ENCODE results near the gene DENND2D.
"Not testable (repeated sequence)": the region's sequence is repeated elsewhere in the genome, so short reads cannot be mapped to it uniquely, and the experiment has no call there.

The DENND2D gene

DNA sequence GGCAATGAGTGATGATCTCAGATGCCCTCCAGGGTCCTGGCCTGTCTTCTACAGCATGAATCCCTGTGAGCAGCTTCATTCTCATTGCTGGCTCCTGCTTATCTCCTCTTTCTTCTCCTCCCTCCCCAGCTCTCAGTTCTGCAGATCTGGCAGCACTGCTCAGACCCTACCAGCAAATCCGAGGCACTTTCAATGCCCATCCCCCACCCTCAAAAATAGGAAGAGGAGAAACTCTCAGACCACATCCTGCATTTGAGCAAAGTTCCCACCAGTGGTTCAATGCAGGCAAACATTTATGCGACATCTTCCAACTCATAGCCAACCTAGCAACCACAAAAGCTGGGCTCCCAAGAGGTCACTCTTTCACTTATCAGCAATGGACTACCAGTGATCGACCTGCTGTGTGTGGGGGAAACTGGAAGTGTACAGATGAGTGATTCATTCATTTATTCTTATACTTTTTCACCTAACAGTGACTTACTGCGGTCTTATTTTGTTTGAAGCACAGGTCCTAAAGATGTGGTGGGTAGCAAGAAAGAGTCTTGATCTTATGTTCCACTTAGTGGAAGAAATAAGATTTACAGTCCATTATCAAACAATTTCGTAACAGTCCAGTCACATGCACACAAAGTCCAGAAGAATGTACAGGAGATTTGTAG, 21.3 kb upstream of the DENND2D start:
- DNase-seq: no peak

DNA sequence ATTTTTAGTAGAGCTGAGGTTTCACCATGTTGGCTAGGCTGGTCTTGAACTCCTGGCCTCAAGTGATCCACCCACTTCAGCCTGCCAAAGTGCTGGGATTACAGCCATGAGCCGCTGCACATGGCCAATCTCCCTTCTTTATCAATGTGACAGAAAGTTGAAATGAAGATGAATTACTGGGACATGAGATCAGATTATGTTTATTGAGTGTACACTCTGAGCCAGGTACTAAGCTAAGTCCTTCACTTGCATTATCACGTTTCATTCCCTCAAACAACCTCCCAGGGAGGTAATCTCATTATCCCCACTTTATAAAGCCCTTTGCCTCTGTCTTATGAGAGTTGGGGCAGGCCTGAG, 20.8 kb upstream of the DENND2D start:
- no peak for DNase-seq

DNA sequence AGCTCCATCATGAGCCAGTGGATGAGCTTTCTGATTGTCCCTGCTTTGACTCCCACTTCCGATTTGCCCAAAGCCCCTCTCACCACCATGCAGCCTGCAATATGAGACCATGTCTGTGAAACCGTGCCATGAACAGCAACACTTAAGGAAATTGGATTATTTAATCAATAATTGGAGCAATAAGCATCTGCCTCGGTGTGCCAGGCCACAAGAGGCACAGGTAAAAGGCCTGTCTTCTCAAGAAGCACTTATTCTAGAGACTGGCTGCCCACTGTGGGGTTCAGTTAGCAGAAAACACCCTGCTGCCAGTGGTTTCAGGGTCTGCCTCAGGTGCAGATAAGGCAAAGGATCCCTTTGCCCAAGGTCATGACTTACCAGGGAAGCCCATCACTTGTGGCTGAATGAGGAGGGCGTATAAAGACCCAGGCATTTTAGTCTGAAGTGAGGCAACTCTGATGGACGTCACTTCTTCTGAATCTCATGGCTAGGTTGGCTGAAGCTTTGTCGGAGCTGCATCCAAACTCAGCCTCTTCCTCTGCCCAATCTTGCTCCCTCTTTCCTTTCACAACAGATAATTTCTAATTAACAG, 19.9 kb upstream of the DENND2D start:
- DNase-seq: no peak

DNA sequence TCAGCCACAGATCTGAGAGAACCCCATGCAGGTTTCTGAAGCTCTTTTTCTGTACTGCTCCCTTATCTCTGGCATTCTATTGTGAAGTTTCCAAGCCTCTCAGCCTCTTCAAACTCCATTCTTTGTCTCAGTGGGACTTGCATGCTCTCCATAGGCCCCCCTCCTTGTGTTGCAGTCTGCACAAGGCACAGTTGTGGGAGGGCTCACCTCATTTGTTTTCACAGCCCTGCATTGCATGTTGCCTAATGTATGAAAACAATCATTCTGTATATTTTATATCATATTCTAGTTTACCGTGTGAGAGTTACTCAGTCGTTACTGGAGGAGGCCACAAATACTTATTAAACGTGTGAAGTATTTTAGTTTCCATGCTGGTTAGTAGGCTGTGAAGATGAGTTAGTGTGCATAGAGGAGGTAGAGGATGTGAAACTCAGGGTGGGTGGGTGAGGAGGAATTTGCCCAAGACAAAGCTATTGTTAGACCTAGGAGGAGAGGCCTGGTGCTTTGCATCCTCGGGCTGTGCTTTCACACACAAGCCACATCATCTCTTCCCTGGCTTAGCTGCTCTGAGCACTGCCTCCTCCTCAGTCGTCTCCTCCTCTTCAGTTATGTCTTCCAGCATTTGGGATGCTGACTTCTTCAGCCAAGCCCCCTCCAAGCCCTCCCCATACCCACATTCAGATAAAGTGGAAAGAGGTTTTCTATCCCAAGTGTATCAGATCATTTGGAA, 19.3 kb upstream of the DENND2D start:
- no peak for DNase-seq

DNA sequence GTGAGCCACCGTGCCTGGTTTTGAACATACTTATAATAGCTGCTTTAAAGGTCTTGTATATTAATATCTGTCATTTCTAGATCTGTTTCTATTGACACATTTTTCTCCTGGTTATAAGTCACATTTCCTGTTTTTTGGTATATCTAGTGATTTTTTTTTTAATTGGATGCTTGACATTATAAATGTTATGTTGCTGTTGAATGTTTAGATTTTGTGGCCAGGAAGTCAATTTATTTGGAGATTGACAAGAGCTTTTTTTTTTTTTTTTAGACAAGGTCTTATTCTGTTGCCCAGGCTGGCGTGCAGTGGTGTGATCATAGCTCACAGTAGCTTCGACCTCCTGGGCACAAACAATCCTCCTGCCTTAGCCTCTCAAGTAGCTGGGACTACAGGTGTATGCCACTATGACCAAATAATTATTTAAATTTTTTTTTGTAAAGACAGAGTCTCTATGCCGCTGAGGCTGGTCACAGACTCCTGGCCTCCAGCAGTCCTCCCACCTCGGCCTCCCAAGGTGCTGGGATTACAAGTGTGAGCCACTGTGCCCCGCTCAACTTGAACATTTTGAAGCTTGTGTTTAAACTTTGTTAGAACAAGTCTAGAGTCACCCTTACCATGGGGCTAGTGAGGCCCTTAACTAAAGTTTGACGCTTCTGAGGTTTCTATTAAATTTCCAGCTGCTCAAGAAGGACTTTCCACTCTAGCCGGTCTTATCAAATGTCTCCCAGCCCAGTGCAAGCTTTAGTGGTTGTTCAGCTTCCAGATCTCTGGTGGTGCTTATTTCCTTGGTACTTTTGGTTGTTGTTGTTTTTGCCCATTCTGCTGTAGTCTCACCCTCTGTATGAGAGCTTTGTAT, 18.5 kb upstream of the DENND2D start:
- no peak for DNase-seq

DNA sequence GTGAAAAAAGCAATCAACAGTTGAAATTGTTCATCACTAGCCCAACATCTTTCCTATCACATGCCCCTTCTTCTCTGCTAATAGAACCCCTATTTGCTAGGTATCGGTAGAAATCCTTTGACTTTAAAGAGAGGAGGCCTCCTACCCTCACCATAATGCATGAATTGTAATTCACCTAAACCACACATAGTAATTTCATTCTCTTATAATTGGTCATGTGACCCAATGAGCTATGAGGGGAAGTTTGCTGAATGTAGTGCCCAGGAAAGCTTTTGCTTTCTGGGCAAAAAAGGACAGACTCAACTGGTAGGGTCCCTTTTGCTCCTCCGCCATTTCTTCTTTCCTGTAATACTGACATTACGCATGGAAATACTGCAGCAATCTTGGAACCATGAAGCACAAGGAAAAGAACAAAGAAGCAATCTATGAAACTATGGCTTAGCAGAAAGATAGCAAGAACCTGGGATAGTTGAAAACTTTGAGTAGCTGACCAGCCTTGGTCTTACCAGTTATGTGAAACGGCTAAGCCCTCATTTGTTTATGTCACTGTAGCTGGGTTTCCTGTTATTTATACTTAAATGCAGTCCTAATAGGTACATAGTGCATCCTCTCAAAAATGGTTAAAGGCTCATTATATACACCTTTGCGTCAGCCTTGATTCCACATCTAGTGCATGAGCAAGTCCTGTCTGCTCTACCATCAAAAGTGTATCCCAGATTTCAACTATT, 16.9 kb upstream of the DENND2D start:
- DNase-seq: no peak

DNA sequence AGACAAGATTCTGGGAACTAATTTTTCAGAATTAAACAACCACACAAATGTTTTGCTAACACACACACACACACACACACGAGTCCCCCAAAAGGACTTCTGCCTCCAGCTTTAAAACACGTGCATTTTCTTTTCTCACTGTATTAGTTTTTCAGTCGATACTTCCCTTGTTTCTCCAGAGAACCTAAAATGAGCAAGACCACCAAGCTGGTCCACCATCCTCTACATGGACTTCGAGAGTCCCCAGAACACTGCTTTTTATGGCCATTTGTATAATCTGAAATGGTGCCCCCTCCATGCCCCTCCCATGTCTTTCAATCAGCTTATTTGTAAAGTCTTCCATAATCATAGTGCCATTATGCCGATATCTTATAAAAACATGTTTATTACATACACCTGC, 16.3 kb upstream of the DENND2D start:
- no peak for DNase-seq

DNA sequence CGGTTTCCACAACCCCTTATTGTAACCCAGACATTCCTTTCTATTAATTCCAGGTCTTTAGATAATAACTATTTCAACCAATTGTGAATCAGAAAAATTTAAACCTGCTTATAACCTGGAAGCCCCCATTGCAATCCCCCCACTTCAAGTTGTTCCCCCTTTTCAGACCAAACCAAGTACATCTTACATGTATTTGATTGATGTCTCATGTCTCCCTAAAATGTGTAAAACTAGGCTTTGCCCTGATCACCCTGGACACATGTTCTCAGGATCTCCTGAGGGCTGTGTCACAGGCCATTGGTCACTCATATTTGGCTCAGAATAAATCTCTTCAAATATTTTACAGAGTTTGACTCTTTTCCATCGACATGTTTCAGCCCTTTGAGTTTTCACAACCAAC, 14.8 kb upstream of the DENND2D start:
- not testable (repeated sequence) for DNase-seq

DNA sequence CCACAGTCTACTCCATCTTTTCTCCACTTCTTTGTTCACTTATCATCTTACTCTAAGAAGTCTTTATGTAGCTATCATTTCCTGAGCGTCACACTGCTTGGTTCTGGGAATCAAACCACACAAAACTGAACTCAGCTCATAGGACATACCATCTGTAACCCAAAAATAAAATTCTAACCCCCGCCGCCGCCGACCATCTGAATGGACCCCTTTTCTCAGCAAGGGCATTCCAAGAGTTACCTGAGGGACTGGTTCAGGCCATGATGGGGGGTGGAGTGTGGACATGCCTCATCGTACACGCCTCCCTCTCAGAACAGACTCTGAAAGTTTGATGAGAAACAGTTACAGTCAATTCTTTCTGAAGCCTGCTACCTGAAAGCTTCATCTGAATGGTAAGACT, 14.4 kb upstream of the DENND2D start:
- peak; percentile 18 for DNase-seq

DNA sequence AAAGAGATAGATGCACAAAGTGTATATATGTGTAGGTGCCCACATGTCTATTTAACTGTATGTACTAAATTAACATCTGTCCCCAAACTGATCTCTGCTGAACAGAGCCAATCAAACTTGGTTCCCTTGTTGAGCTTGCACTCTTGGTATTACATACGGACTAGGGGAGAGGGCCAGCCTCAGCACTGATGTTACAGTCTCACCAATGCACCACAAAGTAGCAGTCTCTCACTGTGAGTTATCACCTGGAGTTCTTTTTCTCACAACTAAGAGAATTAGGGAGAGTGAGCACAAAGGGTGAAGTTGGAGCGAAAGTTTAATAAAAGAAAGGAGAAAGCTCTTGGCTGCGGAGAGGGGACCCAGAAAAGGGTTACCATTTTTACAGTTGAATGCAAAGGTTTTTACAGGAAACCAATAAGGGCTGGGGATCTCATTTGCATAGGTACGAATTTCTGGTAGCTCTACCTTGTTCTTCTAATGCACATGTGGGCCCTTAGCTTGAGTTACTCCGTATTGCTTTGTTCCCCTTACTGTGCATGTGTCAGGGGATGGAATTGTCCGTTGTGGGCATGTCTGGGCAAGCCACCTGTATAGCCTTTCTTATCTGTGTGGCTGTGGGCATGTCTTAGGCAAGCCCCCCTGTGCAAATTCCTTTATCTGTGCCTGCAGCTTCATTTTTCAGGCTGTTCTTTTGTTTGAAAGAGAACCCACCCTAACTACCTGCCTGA, 13.8 kb upstream of the DENND2D start:
- DNase-seq: no peak

DNA sequence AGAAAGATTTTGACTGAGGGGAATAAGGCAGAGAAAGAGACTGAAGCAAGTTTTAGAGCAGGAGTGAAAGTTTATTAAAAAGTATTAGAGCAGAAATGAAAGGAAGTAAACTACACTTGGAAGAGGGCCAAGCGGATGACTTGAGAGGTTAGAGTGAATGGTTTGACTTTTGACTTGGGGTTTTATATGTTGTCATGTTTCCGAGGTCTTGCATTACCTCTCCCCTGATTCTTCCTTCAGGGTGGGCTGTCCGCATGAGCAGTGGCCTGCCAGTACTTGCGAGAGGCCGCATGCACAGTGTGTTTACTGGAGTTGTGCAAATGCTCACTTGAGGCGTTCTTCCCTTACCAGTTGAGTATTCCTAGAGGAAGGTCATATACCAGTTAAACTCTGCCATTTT, 13.0 kb upstream of the DENND2D start:
- no peak for DNase-seq

DNA sequence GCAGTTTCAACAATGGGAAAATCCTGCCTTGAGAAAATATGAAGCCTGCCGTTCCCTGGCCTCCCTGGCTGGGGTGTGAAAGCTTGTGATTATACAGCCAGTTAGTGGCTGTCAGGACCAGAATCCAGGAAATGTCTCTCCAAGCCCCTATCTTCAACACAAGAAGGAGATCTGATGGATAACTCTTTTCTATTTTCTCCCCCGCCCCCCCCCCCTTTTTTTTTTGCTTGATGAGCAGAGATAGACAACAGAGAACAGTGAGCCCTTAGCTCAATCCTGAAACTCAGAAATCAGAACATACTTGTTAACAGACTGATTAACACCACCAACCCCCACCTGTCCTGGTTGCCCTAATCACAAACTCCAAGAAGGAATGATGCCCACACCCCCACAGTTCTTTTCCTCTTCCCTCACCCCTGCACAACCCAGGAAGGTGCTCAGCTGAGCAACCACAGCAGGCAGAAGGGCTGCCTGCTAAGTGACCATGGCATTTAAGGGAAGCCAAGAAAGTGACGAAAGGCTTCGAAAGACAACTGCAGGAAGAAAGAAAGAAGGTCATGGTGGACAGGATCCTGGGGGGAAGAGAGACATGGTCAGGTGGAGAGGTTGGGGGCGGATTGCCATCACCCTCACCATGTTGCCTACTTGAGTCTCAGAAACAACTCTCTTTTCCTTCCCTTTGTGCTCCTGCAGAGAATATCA, 12.3 kb upstream of the DENND2D start:
- DNase-seq: no peak

DNA sequence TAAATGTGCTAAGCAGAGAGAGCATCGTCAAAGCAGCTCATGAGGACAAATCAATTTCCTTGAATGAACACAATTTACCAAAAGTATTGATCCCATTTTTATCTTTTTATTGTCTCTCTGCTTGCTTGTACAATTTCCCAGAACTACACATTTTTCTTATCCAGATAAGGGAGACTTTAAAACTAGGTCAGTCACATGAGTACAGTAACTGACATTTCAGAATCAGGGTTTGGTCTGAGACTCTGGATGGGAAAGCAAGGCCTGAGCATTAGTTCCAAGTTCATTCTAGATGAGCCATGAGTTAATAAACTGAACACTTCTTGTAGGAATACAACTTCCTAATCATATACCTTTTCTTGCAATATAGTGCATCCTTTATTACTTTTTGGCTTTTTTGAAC, 11.5 kb upstream of the DENND2D start:
- no peak for DNase-seq

DNA sequence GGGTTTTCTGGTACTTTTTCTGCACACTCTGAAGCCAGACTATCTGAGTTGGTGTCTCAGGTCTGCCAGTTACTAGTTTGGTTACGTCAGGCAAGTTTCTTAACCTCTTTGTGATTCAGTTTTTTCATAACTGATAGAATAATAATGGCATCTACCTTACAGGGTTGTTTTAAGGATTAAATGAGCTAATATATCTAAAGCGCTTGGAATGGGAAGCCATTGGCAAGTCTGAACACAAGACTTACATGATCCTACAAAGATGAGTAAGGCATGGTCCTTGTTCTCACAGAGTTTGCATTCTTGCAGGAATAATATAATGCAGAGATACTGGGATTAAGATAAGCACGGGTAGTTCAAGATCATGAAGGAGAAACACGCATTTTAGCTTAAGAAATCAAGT, 9.2 kb upstream of the DENND2D start:
- DNase-seq: no peak

DNA sequence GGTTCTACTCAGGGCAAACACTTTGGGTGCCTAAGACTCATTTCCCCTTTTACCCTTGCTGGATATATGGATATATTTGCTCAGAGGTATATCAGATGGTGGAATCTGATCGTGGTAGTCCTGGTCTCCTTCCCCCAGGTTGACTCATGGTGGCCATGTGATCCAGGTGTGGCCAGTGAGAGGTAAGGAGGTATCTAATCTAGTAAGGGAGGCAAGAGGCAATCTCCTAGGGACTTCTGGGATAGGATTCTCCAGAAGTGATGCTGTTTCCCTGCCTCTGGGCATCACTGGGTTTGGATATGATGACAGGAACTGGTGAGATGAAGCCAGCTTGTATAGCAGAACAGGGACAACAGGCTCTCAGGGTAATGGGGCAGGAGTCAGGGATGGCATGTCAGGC, 8.5 kb upstream of the DENND2D start:
- DNase-seq: no peak

DNA sequence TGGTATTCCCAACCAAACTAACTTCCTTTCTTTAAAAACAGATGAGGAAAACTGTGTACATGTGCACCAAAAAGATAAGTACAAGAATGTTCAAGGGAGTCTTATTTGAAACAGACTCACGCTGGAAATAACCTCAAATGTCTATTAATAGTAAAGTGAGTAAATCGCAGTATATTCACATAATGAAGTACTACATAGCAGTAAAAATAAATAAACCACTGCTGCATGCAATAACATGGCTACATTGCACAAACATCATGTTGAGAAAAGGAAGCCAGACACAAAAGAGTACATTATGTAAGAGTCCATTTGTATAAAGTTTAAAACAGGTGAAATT, 5.2 kb upstream of the DENND2D start:
- no peak for DNase-seq

DNA sequence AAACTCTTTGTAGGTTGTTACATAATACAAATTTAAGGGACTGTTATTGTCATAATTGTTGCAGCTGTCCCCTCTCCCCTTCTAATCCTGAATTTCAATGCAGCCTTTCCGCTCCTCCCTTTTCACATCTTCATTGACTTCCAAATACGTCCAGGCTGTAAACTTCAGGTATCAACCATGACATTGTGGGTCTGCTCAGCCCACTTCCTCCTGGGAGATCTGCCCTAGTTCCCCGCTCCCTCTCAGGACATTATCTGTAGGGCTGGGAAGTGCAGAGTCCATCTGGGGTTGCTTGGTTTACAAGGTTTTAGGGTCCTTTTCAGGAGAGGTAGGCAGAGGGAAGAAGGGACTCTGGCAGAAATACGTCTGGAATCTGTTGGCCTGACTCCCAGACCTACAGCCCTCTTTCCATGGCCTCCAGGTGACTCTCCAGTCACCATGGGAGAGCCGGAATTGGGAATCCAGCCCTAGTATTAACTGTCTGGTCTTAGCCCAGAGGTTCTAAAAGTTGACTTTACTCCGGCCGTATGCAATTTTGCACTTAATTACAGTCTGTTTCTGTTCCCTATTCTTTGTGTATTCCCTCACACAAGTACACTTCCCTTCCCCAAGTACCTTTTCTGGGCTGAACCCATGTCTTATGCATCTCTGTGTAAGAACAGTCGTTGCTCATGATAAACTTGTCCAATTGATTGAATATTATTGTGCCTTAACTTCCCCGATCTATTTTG, 4.7 kb upstream of the DENND2D start:
- no peak for DNase-seq

DNA sequence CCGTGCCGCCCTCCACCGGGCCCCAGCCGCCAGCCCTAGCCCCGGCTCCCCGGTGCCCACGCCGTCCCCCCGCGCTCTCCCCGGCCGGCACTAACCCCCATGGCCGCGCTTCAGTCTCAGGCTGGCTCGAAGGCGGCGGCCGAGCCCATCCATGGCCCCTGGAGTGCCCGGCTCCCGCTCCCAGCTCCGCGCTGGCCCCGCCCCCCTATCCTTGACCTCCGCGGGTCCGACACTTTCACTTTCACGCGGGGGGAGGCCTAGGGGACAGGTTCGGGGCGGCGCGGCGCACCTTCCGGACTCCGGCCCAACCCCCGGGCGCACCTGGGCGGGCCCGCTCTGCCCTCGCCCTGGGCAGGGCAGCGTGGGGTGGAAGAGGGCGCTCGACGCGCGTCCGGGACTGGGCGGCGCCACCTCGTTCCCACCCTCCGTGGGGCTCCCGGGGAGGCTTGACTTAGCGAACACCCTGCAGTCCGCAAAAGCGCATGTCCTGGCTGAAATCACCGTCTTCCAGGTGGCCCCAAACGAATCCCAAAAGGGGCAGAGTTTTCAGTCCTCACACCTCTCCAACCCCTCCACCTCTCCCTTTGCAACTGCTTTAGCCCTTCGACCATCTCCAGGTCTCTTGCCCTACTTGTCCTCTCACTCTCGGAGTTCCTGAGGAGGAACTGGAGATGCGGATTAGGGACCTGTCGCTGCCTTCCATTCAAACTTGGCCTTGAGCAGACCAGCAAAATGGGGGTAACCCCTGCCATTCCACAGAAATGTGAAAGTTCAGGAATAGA, 3.9 kb upstream of the DENND2D start:
- peak; percentile 58 for DNase-seq

DNA sequence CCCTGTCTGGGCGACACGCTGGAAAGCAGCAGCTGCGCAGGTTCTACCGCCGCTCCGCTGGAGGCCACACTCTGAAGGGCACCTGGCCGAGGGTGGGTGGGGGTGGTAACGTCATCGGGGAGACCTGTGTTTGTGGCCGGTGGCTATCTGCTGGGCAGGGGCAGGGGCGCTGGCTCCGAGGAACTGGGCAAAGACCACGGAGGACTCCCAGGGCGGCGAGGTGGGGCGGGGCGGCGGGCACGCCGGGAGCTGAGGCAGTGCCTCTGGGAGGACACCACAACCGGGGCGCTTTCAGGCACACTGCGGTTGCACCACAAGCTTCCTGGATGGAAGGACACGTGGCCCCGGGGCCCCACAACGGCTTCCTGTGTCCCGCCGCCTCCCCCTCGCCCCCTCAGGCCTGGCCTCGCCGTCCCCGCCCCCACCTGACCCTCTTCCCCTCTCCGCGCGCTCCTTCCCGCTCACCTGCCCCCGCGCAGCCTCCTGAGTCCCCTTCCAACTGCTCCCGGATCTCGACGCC, 3.3 kb upstream of the DENND2D start:
- peak; percentile 66 for DNase-seq

All from effector CD8-positive, alpha-beta T cell (primary cell).